Measurements from ENCODE around the gene CNTFR. TPM values are rescaled to one million over a fixed set of nuclear protein-coding genes. Genes with fewer than 3 reads are reported as not detected.

CNTFR gene
- total and polyA plus RNA-seq, 4 donors = 0.75 to 3.3 (median 2.0) TPM

DNA sequence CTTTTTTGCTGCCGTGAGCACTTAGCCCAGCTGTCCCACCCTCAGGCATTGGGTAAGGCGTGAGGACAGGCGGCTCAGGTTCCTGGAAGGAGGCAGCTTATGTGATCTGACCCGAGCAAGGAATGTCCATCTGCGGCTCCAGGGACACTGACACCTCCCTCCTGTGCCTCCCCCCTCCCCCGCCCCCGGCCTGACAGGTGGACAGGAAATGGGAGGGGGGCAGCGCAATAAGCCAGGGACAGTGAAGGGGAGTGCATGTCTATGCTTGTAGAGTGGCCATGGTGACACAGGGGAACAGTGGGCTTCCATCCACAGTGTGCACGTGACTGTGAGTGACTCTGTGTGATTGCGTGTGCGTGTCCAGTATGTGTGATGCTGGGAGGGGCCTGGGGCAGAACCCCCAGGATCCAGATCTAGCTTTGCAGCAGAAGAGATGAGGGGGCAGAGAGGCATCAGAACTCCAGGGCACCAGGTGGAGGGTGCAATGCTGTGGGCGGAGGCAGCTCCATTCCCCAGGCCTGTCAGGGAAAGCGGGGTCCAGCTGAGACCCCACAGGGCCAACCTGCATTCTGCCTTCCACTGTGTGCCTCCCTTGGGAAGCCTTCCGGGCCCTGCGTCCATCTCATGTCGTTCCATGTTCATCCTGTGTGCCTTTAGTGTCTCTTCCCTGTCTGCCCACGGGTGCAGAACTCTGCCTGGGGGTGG, 30.5 kb downstream of the CNTFR start (continued):
- TF ChIP-seq, protein P1, sequence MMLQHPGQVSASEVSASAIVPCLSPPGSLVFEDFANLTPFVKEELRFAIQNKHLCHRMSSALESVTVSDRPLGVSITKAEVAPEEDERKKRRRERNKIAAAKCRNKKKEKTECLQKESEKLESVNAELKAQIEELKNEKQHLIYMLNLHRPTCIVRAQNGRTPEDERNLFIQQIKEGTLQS (IDR thresholded peaks at IDR 0.05) = no peak
- no peak for TF ChIP-seq TAF1 (conservative IDR thresholded peaks at IDR 0.05)
- no peak for TF ChIP-seq JUND (IDR thresholded peaks at IDR 0.05)
- TF ChIP-seq NR2F2 (IDR thresholded peaks at IDR 0.05) = no peak
- TF ChIP-seq RAD21 (IDR thresholded peaks at IDR 0.05) = no peak
- TF ChIP-seq HNF4G (IDR thresholded peaks at IDR 0.05) = no peak
- no peak for TF ChIP-seq RXRA (IDR thresholded peaks at IDR 0.05)
- no peak for TF ChIP-seq GABPA (IDR thresholded peaks at IDR 0.05 in 1 of 2, conservative IDR thresholded peaks at IDR 0.05 in 1 of 2)
- TF ChIP-seq HNF4A (conservative IDR thresholded peaks at IDR 0.05) = no peak
- no peak for TF ChIP-seq SP1 (IDR thresholded peaks at IDR 0.05)
- no peak for TF ChIP-seq FOXA1 (IDR thresholded peaks at IDR 0.05)

DNA sequence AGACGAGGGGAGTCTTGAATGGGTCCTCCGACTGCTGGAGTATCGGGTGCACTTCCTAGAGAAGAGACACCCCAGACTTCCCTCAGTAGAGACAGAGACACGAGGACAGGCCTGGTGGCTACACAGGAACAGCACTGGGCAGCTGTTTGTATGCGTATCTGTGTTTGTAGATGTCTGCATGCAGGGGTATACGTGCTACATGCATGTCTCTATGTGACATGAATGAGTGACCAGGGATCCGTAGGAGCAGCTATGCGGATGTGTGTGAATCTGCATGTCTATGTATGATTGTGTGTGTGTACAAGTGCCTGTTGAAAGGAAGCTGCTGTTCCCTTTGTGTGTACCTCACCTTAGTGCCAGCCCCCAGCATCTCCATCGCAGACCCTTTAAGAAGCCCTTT, 31.2 kb downstream of the CNTFR start:
- H3K27ac ChIP-seq (ENCODE audit: low read depth in 1 of 2, low read length in 2 of 2) = no peak overlapping the region
- no peaks in the 10 kb centered on the region for H3K36me3 ChIP-seq (ENCODE audit: control insufficient read depth in 4 of 4, insufficient read depth in 3 of 4, low read depth in 1 of 4, low read length in 3 of 4)
- H3K9ac ChIP-seq (ENCODE audit: low read depth in 1 of 2, low read length in 2 of 2) = no peak overlapping the region
- peaks cover 7 to 27% (median 15%) of the 10 kb centered on the region in 4 donors for H3K4me1 ChIP-seq (ENCODE audit: control insufficient read depth in 4 of 4, insufficient read depth in 4 of 4, low read length in 3 of 4)
- no peaks in the 10 kb centered on the region for H3K9me3 ChIP-seq (ENCODE audit: control insufficient read depth in 4 of 4, low read length in 3 of 4)
- no peak overlapping the region for H3K4me3 ChIP-seq (ENCODE audit: low read depth in 1 of 3, low read length in 3 of 3)
- DNase-seq (ENCODE audit: low spot score) = no peak
- no peaks in the 10 kb centered on the region for H3K27me3 ChIP-seq (ENCODE audit: control insufficient read depth in 4 of 4, insufficient read depth in 4 of 4, low read length in 3 of 4)
- WGBS = 92% methylated on average over 9 of the region's 9 CpGs
- no peak for TF ChIP-seq NR2F2 (IDR thresholded peaks at IDR 0.05)
- no peak for TF ChIP-seq HNF4G (IDR thresholded peaks at IDR 0.05)
- TF ChIP-seq TAF1 (conservative IDR thresholded peaks at IDR 0.05) = no peak
- TF ChIP-seq HNF4A (conservative IDR thresholded peaks at IDR 0.05) = no peak
- TF ChIP-seq YY1 (IDR thresholded peaks at IDR 0.05) = no peak
- TF ChIP-seq, protein P2, sequence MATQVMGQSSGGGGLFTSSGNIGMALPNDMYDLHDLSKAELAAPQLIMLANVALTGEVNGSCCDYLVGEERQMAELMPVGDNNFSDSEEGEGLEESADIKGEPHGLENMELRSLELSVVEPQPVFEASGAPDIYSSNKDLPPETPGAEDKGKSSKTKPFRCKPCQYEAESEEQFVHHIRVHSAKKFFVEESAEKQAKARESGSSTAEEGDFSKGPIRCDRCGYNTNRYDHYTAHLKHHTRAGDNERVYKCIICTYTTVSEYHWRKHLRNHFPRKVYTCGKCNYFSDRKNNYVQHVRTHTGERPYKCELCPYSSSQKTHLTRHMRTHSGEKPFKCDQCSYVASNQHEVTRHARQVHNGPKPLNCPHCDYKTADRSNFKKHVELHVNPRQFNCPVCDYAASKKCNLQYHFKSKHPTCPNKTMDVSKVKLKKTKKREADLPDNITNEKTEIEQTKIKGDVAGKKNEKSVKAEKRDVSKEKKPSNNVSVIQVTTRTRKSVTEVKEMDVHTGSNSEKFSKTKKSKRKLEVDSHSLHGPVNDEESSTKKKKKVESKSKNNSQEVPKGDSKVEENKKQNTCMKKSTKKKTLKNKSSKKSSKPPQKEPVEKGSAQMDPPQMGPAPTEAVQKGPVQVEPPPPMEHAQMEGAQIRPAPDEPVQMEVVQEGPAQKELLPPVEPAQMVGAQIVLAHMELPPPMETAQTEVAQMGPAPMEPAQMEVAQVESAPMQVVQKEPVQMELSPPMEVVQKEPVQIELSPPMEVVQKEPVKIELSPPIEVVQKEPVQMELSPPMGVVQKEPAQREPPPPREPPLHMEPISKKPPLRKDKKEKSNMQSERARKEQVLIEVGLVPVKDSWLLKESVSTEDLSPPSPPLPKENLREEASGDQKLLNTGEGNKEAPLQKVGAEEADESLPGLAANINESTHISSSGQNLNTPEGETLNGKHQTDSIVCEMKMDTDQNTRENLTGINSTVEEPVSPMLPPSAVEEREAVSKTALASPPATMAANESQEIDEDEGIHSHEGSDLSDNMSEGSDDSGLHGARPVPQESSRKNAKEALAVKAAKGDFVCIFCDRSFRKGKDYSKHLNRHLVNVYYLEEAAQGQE (IDR thresholded peaks at IDR 0.05) = no peak
- TF ChIP-seq FOXA1 (IDR thresholded peaks at IDR 0.05) = no peak
- TF ChIP-seq, protein P3, sequence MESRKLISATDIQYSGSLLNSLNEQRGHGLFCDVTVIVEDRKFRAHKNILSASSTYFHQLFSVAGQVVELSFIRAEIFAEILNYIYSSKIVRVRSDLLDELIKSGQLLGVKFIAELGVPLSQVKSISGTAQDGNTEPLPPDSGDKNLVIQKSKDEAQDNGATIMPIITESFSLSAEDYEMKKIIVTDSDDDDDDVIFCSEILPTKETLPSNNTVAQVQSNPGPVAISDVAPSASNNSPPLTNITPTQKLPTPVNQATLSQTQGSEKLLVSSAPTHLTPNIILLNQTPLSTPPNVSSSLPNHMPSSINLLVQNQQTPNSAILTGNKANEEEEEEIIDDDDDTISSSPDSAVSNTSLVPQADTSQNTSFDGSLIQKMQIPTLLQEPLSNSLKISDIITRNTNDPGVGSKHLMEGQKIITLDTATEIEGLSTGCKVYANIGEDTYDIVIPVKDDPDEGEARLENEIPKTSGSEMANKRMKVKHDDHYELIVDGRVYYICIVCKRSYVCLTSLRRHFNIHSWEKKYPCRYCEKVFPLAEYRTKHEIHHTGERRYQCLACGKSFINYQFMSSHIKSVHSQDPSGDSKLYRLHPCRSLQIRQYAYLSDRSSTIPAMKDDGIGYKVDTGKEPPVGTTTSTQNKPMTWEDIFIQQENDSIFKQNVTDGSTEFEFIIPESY (IDR thresholded peaks at IDR 0.05) = no peak
- no peak for TF ChIP-seq FOXA2 (IDR thresholded peaks at IDR 0.05)
- TF ChIP-seq GABPA (IDR thresholded peaks at IDR 0.05 in 1 of 2, conservative IDR thresholded peaks at IDR 0.05 in 1 of 2) = no peak
- TF ChIP-seq RXRA (IDR thresholded peaks at IDR 0.05) = no peak
- TF ChIP-seq, protein P4, sequence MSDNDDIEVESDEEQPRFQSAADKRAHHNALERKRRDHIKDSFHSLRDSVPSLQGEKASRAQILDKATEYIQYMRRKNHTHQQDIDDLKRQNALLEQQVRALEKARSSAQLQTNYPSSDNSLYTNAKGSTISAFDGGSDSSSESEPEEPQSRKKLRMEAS (IDR thresholded peaks at IDR 0.05) = no peak
- TF ChIP-seq JUND (IDR thresholded peaks at IDR 0.05) = no peak
- TF ChIP-seq, protein P1 (IDR thresholded peaks at IDR 0.05) = no peak
- no peak for TF ChIP-seq SP1 (IDR thresholded peaks at IDR 0.05)
- TF ChIP-seq, protein P5, sequence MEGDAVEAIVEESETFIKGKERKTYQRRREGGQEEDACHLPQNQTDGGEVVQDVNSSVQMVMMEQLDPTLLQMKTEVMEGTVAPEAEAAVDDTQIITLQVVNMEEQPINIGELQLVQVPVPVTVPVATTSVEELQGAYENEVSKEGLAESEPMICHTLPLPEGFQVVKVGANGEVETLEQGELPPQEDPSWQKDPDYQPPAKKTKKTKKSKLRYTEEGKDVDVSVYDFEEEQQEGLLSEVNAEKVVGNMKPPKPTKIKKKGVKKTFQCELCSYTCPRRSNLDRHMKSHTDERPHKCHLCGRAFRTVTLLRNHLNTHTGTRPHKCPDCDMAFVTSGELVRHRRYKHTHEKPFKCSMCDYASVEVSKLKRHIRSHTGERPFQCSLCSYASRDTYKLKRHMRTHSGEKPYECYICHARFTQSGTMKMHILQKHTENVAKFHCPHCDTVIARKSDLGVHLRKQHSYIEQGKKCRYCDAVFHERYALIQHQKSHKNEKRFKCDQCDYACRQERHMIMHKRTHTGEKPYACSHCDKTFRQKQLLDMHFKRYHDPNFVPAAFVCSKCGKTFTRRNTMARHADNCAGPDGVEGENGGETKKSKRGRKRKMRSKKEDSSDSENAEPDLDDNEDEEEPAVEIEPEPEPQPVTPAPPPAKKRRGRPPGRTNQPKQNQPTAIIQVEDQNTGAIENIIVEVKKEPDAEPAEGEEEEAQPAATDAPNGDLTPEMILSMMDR (IDR thresholded peaks at IDR 0.05; ENCODE audit: low read depth, low read length, missing input control) = no peak
- no peak for TF ChIP-seq EGR1 (IDR thresholded peaks at IDR 0.05; ENCODE audit: low read depth in 2 of 2)

Measured in liver (tissue), 9 donors.